Measurements from ENCODE around the gene TYMS. TPM values are rescaled to one million over a fixed set of nuclear protein-coding genes. Genes with fewer than 3 reads are reported as not detected.
A peak's percentile ranks its signal among the peaks of the same experiment; 100 is the strongest.

TYMS gene
- total RNA-seq, 1 donor from 2014 or later, result 61.7 TPM

DNA sequence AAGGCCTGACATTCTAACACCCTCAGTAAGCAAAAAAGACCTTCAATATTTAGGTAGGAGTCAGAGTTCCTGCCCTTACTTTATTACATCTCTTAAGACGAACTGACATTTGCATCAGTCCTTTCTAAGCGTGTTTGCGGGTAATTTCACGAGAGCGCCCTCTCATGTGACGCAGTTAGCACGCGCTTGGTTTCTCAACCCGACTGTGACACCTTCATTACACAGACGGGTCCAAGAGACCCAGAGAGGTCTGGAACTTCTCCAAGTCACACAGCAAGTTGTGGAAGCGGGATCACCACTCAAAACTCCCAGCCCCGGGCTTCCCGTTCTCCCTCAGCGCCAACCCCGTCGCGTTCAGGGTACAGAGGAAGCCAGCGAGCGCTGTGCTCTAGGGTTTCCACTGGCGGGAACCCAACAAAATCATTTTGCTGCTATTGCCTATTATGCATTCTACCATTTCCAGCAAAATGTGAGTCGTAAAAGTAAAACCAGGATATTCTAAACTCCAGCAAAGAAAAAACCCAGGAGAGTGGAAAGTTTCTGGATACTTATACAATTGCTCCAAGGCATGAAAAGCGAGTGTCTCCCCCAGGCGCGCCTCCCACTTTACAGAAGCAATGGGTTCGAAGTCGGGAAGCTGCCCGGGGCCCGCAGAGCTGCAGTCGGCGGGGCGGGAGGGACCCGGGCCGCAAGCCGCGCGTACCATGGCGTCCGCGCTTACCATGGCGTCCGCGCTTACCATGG is 54.4 kb downstream of the TYMS start:
- Mint-ChIP-seq H3K4me3 (ENCODE audit: unreplicated experiment) (peak overlapping the region; percentile 89), H3K4me1 (ENCODE audit: unreplicated experiment) (peaks cover 13% of the 10 kb centered on the region), H3K9me3 (ENCODE audit: unreplicated experiment) (no peaks in the 10 kb centered on the region), H3K27ac (ENCODE audit: unreplicated experiment) (peak overlapping the region; percentile 77), H3K36me3 (ENCODE audit: low read depth, unreplicated experiment) (peaks cover 7% of the 10 kb centered on the region), H3K27me3 (ENCODE audit: unreplicated experiment) (peaks cover 8% of the 10 kb centered on the region)
- peak; percentile 33 for DNase-seq (ENCODE audit: low spot score)
- TF ChIP-seq, protein P1, sequence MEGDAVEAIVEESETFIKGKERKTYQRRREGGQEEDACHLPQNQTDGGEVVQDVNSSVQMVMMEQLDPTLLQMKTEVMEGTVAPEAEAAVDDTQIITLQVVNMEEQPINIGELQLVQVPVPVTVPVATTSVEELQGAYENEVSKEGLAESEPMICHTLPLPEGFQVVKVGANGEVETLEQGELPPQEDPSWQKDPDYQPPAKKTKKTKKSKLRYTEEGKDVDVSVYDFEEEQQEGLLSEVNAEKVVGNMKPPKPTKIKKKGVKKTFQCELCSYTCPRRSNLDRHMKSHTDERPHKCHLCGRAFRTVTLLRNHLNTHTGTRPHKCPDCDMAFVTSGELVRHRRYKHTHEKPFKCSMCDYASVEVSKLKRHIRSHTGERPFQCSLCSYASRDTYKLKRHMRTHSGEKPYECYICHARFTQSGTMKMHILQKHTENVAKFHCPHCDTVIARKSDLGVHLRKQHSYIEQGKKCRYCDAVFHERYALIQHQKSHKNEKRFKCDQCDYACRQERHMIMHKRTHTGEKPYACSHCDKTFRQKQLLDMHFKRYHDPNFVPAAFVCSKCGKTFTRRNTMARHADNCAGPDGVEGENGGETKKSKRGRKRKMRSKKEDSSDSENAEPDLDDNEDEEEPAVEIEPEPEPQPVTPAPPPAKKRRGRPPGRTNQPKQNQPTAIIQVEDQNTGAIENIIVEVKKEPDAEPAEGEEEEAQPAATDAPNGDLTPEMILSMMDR (IDR thresholded peaks at IDR 0.05; ENCODE audit: unreplicated experiment), result no peak

DNA sequence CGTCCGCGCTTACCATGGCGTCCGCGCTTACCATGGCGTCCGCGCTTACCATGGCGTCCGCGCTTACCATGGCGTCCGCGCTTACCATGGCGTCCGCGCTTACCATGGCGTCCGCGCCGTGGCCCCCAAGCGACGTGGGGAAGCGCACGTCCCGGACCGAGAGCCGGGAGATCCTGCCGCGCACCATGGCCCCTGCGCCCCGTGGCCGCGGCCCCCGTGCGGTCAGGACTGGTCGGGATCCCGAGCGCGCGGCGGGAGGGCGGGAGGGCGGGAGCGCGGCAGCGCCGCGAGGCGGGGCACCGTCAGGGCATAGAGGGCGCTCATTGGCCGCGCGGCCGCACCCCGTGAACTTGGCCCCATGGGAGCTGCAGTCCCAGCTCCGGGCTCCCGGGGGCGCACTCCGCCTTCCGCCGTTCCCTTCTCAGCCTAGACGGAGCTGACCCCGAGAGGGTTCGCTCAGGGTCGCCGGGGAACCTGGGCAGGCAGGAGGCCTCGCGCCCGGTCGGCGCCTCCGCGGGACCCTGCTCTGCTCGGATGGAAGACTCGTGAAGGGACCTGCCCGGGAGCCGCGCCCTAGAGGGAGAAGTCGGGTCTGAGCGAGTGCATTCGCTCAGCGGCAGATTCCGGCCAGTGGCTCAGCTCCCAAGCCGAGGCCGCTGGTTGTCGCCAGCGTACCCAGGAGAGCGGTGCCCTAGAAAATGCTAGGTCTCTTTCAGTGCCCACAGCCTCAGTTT is 55.1 kb downstream of the TYMS start, which contains the start of gene ENOSF1:
ENOSF1 (minus strand) TSS at position 230 of the 734 bp plus-strand sequence; CDS start at position 187, 43 bp downstream.
- Mint-ChIP-seq H3K4me1 (ENCODE audit: unreplicated experiment) (peaks cover 13% of the 10 kb centered on the region), H3K27me3 (ENCODE audit: unreplicated experiment) (peaks cover 10% of the 10 kb centered on the region), H3K36me3 (ENCODE audit: low read depth, unreplicated experiment) (peaks cover 7% of the 10 kb centered on the region), H3K27ac (ENCODE audit: unreplicated experiment) (peak within 1 kb of the TSS; percentile 77), H3K9me3 (ENCODE audit: unreplicated experiment) (no peaks in the 10 kb centered on the region), H3K4me3 (ENCODE audit: unreplicated experiment) (peak within 1 kb of the TSS; percentile 89)
- peak; percentile 94 for DNase-seq (ENCODE audit: low spot score)
- TF ChIP-seq, protein P1 (IDR thresholded peaks at IDR 0.05; ENCODE audit: unreplicated experiment), result peak; percentile 92

DNA sequence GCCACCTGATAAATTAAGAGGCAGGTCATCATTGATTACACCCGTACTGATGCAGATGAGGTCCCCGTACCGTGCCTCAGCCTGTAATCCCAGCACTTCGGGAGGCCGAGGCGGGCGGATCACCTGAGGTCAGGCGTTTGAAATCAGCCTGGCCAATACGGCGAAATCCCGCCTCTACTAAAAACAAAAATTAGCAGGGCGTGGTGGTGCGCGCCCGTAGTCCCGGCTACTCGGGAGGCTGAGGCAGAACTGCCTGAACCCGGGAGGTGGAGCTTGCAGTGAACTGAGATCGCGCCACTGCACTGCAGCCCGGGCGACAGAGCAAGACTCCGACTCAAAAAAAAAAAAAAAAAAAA is 55.7 kb downstream of the TYMS start:
- Mint-ChIP-seq H3K27ac (ENCODE audit: unreplicated experiment) (no peak overlapping the region), H3K36me3 (ENCODE audit: low read depth, unreplicated experiment) (peaks cover 7% of the 10 kb centered on the region), H3K4me1 (ENCODE audit: unreplicated experiment) (peaks cover 13% of the 10 kb centered on the region), H3K27me3 (ENCODE audit: unreplicated experiment) (peaks cover 10% of the 10 kb centered on the region), H3K4me3 (ENCODE audit: unreplicated experiment) (peak overlapping the region; percentile 15), H3K9me3 (ENCODE audit: unreplicated experiment) (no peaks in the 10 kb centered on the region)
- TF ChIP-seq, protein P1 (IDR thresholded peaks at IDR 0.05; ENCODE audit: unreplicated experiment), result no peak
- peak; percentile 6 for DNase-seq (ENCODE audit: low spot score)

DNA sequence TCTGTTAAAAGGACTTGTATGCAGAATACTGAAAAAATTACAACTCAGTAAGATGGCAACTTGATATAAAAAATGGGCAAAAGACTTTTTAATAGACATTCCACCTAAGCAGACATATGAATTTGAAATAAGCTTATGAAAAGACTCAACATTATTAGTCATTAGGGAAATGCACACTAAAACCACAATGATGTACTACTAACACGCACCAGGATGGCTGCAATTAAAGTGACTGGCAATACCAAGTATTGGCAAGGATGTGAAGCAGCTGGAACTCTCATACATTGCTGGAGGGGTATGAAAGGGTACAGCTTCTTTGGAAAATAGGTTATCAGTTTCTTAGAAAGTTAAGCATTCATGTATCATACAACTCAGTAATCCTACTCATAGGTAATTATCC is 58.2 kb downstream of the TYMS start:
- peaks cover 15% of the 10 kb centered on the region for H3K36me3 Mint-ChIP-seq (ENCODE audit: low read depth, unreplicated experiment)

More for the DNA sequence above, 58.2 kb downstream of the TYMS start:
- no peak overlapping the region for H3K27ac Mint-ChIP-seq (ENCODE audit: unreplicated experiment)
- TF ChIP-seq, protein P1 (IDR thresholded peaks at IDR 0.05; ENCODE audit: unreplicated experiment), result no peak
- H3K4me3 Mint-ChIP-seq (ENCODE audit: unreplicated experiment), result no peak overlapping the region
- no peaks in the 10 kb centered on the region for H3K9me3 Mint-ChIP-seq (ENCODE audit: unreplicated experiment)
- peaks cover 10% of the 10 kb centered on the region for H3K27me3 Mint-ChIP-seq (ENCODE audit: unreplicated experiment)
- peaks cover 4% of the 10 kb centered on the region for H3K4me1 Mint-ChIP-seq (ENCODE audit: unreplicated experiment)
- DNase-seq (ENCODE audit: low spot score), result no peak

Data from endothelial cell (in vitro differentiated cells).